Smooth muscle cell (in vitro differentiated cells): ENCODE data around the gene LEMD1. TPM values are rescaled to one million over a fixed set of nuclear protein-coding genes. Genes with fewer than 3 reads are reported as not detected.

Experiments
- DNase-seq: peaks from one replicate; lab custom pipeline; 2025; ENCODE audit not compliant: unreplicated experiment; lab: John Stamatoyannopoulos, UW
- H2AFZ ChIP-seq: fragments of 200-600 bp; sonication (generic); 2 replicates; pipeline ENCODE4 v1.6.0; 2016; ENCODE audit warnings: antibody characterized with exemption, low read depth, mild to moderate bottlenecking
- H3F3A ChIP-seq: fragments of 200-600 bp; sonication (generic); 2 replicates; pipeline ENCODE4 v1.6.0; 2017; ENCODE audit warnings: antibody characterized with exemption, low read depth
- H3K27ac ChIP-seq: fragments of 200-600 bp; sonication (generic); 2 replicates; pipeline ENCODE4 v1.5.1; 2016; ENCODE audit warnings: low read depth, mild to moderate bottlenecking
- H3K27me3 ChIP-seq: fragments of 200-600 bp; sonication (generic); 2 replicates; pipeline ENCODE4 v1.6.1; 2016; ENCODE audit warnings: low read depth, mild to moderate bottlenecking
- H3K36me3 ChIP-seq: fragments of 200-600 bp; sonication (generic); 2 replicates; pipeline ENCODE4 v1.5.1; 2016; ENCODE audit warnings: low read depth
- H3K4me1 ChIP-seq: fragments of 200-600 bp; sonication (generic); 2 replicates; pipeline ENCODE4 v1.5.1; 2016; ENCODE audit warnings: low read depth
- H3K4me2 ChIP-seq: fragments of 200-600 bp; sonication (generic); 2 replicates; pipeline ENCODE4 v1.6.0; 2016; ENCODE audit warnings: mild to moderate bottlenecking
- H3K4me3 ChIP-seq: fragments of 200-600 bp; sonication (generic); 2 replicates; pipeline ENCODE4 v1.5.1; 2016; ENCODE audit warnings: mild to moderate bottlenecking
- H3K79me2 ChIP-seq: fragments of 200-600 bp; sonication (generic); 2 replicates; pipeline ENCODE4 v1.6.0; 2016; ENCODE audit warnings: low read depth, mild to moderate bottlenecking
- H3K9ac ChIP-seq: fragments of 200-600 bp; sonication (generic); 2 replicates; pipeline ENCODE4 v1.6.0; 2016; ENCODE audit warnings: low read depth
- H3K9me3 ChIP-seq: fragments of 200-600 bp; sonication (generic); replicated peaks from 2 replicates; pipeline ENCODE4 v1.5.1; 2016; ENCODE audit warnings: low read depth
- H4K20me1 ChIP-seq: fragments of 200-600 bp; sonication (generic); 2 replicates; pipeline ENCODE4 v1.6.0; 2016; ENCODE audit warnings: low read depth
- WGBS: methylation state at CpG from one replicate; pipeline ENCODE4 v1.1.7; 2016; ENCODE audit warnings: low lambda C conversion rate; 5-methylcytosine and 5-hydroxymethylcytosine counted together
- polyA plus RNA-seq: library from polyadenylated mRNA; unstranded; fragments of >200 nt; fragmentation: Nextera tagmentation; extraction: Ambion mirVana; gene quantifications from 2 replicates; pipeline ENCODE4 v1.2.1, GENCODE V29; 2016
- total RNA-seq: library from RNA; depleted of rRNA; stranded (reverse); fragments of >200 nt; gene quantifications from 2 replicates; pipeline ENCODE4 v1.2.3, GENCODE V29; 2014
- TF ChIP-seq, protein P1 (sequence below): fragments of 200-600 bp; sonication (generic); IDR thresholded peaks from 2 replicates; pipeline ENCODE4 v1.5.1; 2017; ENCODE audit warnings: borderline replicate concordance, mild to moderate bottlenecking, antibody characterized with exemption; ENCODE audit not compliant: insufficient read depth, poor library complexity, severe bottlenecking

Gene LEMD1
- total and polyA plus RNA-seq, 2 experiments from 2014 or later = 5.8 to 8.0 TPM

DNA sequence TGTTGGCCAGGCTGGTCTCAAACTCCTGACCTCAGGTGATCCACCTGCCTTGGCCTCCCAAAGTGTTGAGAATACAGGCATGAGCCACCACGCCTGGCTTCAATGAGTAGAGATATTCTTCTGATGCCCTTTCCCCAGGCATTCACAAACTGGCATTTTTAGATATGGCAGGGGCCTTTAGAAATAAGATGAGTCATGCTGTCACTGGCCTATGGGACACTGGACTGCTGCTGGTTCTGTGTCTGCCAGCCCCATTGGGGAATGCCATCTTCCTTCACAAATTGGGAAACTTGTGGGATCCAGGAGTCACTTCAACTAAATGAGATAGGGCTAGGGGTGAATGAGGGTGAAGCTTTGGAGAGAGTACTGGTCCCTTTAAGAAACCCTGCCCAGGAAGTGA lies 81.2 kb downstream of the LEMD1 start:
- H3K9ac ChIP-seq = no peak overlapping the region
- DNase-seq = no peak
- no peaks in the 10 kb centered on the region for H4K20me1 ChIP-seq
- TF ChIP-seq, protein P1, sequence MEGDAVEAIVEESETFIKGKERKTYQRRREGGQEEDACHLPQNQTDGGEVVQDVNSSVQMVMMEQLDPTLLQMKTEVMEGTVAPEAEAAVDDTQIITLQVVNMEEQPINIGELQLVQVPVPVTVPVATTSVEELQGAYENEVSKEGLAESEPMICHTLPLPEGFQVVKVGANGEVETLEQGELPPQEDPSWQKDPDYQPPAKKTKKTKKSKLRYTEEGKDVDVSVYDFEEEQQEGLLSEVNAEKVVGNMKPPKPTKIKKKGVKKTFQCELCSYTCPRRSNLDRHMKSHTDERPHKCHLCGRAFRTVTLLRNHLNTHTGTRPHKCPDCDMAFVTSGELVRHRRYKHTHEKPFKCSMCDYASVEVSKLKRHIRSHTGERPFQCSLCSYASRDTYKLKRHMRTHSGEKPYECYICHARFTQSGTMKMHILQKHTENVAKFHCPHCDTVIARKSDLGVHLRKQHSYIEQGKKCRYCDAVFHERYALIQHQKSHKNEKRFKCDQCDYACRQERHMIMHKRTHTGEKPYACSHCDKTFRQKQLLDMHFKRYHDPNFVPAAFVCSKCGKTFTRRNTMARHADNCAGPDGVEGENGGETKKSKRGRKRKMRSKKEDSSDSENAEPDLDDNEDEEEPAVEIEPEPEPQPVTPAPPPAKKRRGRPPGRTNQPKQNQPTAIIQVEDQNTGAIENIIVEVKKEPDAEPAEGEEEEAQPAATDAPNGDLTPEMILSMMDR = no peak
- H3K4me3 ChIP-seq = no peak overlapping the region
- H2AFZ ChIP-seq = no peak overlapping the region
- H3K4me1 ChIP-seq = peaks cover 14% of the 10 kb centered on the region
- H3K27me3 ChIP-seq = peaks cover 27% of the 10 kb centered on the region
- no peaks in the 10 kb centered on the region for H3F3A ChIP-seq
- WGBS = 86% methylated on average over 1 of the region's 1 CpG
- no peak overlapping the region for H3K4me2 ChIP-seq
- H3K79me2 ChIP-seq = no peaks in the 10 kb centered on the region
- no peaks in the 10 kb centered on the region for H3K36me3 ChIP-seq
- H3K9me3 ChIP-seq = no peaks in the 10 kb centered on the region
- no peak overlapping the region for H3K27ac ChIP-seq

DNA sequence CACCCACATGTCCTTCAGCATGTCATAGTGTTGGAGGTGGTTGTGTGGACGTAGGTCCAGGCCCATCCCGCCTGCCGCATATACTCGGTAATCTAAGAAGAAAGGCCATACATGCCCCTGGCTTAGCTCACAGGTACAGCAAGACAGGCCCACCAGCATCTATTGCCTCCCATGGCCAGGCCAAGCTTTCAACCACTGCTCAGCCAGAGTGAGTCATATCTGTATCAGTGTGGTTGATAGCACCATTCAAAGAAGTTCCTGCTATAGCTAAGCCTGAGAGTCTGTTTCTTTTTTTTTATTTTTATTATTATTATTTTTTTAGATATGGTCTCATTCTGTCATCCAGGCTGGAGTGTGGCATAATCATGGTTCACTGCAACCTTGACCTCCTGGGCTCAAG lies 82.1 kb downstream of the LEMD1 start:
- Histone ChIP-seq H3K9ac (no peak overlapping the region), H3K79me2 (no peaks in the 10 kb centered on the region), H4K20me1 (no peaks in the 10 kb centered on the region), H3K36me3 (no peaks in the 10 kb centered on the region), H2AFZ (no peak overlapping the region), H3K27ac (no peak overlapping the region), H3K27me3 (peaks cover 21% of the 10 kb centered on the region), H3F3A (no peaks in the 10 kb centered on the region), H3K4me3 (no peak overlapping the region), H3K4me2 (no peak overlapping the region), H3K9me3 (no peaks in the 10 kb centered on the region), H3K4me1 (peaks cover 14% of the 10 kb centered on the region)
- TF ChIP-seq, protein P1 = no peak
- no peak for DNase-seq
- WGBS = 97% methylated on average over 4 of the region's 4 CpGs

DNA sequence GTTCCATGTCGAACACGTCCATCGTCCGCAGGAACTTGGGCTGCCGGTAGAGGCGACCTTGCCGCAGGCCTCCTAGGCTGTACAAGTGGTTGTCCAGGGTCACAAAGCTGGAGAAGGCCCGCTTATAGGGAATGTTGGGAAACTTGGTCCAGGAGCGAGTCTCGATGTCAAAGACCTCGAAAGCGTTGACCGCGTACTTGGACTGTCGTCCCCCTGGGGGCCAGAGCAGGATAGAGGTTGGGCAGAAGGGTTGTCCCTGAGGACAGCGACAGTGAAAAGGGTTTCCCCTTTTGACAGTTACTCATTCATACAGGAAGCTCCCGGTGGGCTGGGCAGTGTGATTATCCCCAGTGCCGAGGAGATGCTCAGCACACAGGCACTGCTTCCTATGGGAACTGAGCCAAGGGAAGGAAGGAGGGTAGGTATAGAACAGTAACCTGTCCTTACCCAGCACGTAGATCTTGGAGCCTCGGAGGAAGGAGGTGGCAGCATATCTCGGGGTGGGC lies 82.6 kb downstream of the LEMD1 start:
- Histone ChIP-seq H3K4me3 (no peak overlapping the region), H4K20me1 (no peaks in the 10 kb centered on the region), H3K36me3 (no peaks in the 10 kb centered on the region), H3K9ac (no peak overlapping the region), H3F3A (no peaks in the 10 kb centered on the region), H2AFZ (no peak overlapping the region), H3K4me2 (no peak overlapping the region), H3K9me3 (no peaks in the 10 kb centered on the region), H3K79me2 (no peaks in the 10 kb centered on the region), H3K27ac (no peak overlapping the region), H3K4me1 (peaks cover 11% of the 10 kb centered on the region), H3K27me3 (peaks cover 20% of the 10 kb centered on the region)
- TF ChIP-seq, protein P1 = no peak
- 94% methylated on average over 21 of the region's 21 CpGs for WGBS
- no peak for DNase-seq

DNA sequence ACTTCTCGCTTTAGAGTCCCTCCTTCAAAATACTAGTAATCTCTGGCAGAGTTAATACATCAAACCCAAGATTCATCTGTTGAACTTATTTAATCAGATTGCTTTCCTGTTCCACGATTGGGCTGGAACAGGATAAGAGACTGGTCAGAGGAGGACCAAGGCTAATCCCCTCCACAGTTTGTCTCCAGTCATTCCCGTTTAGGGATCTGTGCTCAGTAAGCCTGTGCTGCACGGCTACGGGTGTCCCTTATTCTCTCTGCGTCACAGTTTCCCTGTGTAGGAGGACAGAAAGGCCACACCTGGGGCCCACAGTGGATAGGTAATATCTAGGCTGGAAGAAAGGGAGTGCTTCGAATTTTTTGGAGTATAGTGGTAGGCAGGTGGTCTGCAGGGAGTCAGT lies 83.8 kb downstream of the LEMD1 start:
- Histone ChIP-seq H3K27me3 (peaks cover 8% of the 10 kb centered on the region), H3K27ac (no peak overlapping the region), H3K4me2 (no peak overlapping the region), H3K36me3 (no peaks in the 10 kb centered on the region), H2AFZ (no peak overlapping the region), H3K9ac (no peak overlapping the region), H3K4me3 (no peak overlapping the region), H4K20me1 (no peaks in the 10 kb centered on the region), H3K79me2 (no peaks in the 10 kb centered on the region), H3K4me1 (no peaks in the 10 kb centered on the region), H3F3A (no peaks in the 10 kb centered on the region), H3K9me3 (no peaks in the 10 kb centered on the region)
- TF ChIP-seq, protein P1 = no peak
- DNase-seq = no peak
- 74% methylated on average over 7 of the region's 7 CpGs for WGBS
